Keratinocyte (primary cell): ENCODE data around the gene SH2D3C. TPM values are rescaled to one million over a fixed set of nuclear protein-coding genes. Genes with fewer than 3 reads are reported as not detected.

Experiments used
- DNase-seq: peaks from one replicate; pipeline ENCODE4 v3.0.0-alpha.2; 2011; ENCODE audit warnings: low read depth, missing footprints, low spot score
- FAIRE-seq: peaks from 2 replicates; lab custom pipeline; 2011; peaks lifted over from hg19 to GRCh38; lab: Jason Lieb, UNC
- H2AFZ ChIP-seq: 2 replicates; pipeline ENCODE4 v1.6.0; 2012; ENCODE audit warnings: low read length, control low read depth, inconsistent platforms; ENCODE audit not compliant: control insufficient read depth
- H3K27ac ChIP-seq: 2 replicates; pipeline ENCODE4 v1.5.1; 2011; ENCODE audit warnings: low read length; ENCODE audit not compliant: control insufficient read depth, insufficient read depth
- H3K27me3 ChIP-seq: 3 replicates; pipeline ENCODE4 v1.6.0; 2011; ENCODE audit warnings: low read length; ENCODE audit not compliant: control insufficient read depth, insufficient read depth; ENCODE audit errors: extremely low read depth
- H3K36me3 ChIP-seq, 2 experiments: 2 replicates in 1 of 2; 3 replicates in 1 of 2; pipeline ENCODE4 v1.5.1; 2011; ENCODE audit warnings: low read length in 2 of 2, mild to moderate bottlenecking in 1 of 2; ENCODE audit not compliant: control insufficient read depth in 2 of 2, insufficient read depth in 2 of 2; ENCODE audit errors: extremely low read depth in 1 of 2
- H3K4me1 ChIP-seq: 3 replicates; pipeline ENCODE4 v1.5.1; 2011; ENCODE audit warnings: low read length; ENCODE audit not compliant: control insufficient read depth, insufficient read depth; ENCODE audit errors: extremely low read depth
- H3K4me2 ChIP-seq: 3 replicates; pipeline ENCODE4 v1.6.0; 2011; ENCODE audit warnings: low read depth, low read length; ENCODE audit not compliant: control insufficient read depth, insufficient read depth; ENCODE audit errors: extremely low read depth
- H3K4me3 ChIP-seq, 3 experiments: fragments of 200-600 bp in 1 of 3; sonication (generic) in 1 of 3; 2 replicates in 2 of 3; 3 replicates in 1 of 3; pipeline ENCODE4 v1.5.1; 2011 to 2016; ENCODE audit warnings: low read length in 3 of 3, mild to moderate bottlenecking in 3 of 3, control low read depth in 2 of 3, inconsistent platforms in 1 of 3, low read depth in 1 of 3, mixed read lengths in 1 of 3, mixed run types in 1 of 3, moderate library complexity in 1 of 3; ENCODE audit not compliant: control insufficient read depth in 2 of 3, insufficient read depth in 2 of 3; ENCODE audit errors: extremely low read depth in 1 of 3
- H3K79me2 ChIP-seq: 2 replicates; pipeline ENCODE4 v1.6.0; 2012; ENCODE audit warnings: low read length; ENCODE audit not compliant: control insufficient read depth, insufficient read depth
- H3K9ac ChIP-seq: 3 replicates; pipeline ENCODE4 v1.6.0; 2011; ENCODE audit warnings: low read length; ENCODE audit not compliant: control insufficient read depth, insufficient read depth; ENCODE audit errors: extremely low read depth
- H3K9me1 ChIP-seq: 3 replicates; pipeline ENCODE4 v1.6.0; 2011; ENCODE audit warnings: low read length; ENCODE audit not compliant: control insufficient read depth, insufficient read depth; ENCODE audit errors: extremely low read depth
- H3K9me3 ChIP-seq: 2 replicates; pipeline ENCODE4 v1.5.1; 2012; ENCODE audit warnings: low read depth, low read length; ENCODE audit not compliant: control insufficient read depth
- H4K20me1 ChIP-seq: 3 replicates; pipeline ENCODE4 v1.6.0; 2011; ENCODE audit warnings: low read length; ENCODE audit not compliant: control insufficient read depth, insufficient read depth; ENCODE audit errors: extremely low read depth
- EZH2 ChIP-seq: IDR thresholded peaks from one replicate; pipeline ENCODE4 v1.6.1; 2012; ENCODE audit warnings: inconsistent platforms, mild to moderate bottlenecking, low read length, moderate library complexity
- dilution Hi-C: fragments of 300-500 bp; cut with MboI; formaldehyde crosslinking; loops from one replicate; pipeline ENCODE4 v1.7.0; 2020; ENCODE audit warnings: low sequenced_read_pairs; ENCODE audit not compliant: extremely low pct_ligation_motif_present
- polyA plus RNA-seq, 5 experiments: library from polyadenylated mRNA; depleted of rRNA in 3 of 5; stranded (reverse) in 3 of 5; stranded (forward) in 1 of 5; unstranded in 1 of 5; fragments of >200 nt; gene quantifications; 1 replicate in 1 of 5; 2 replicates in 3 of 5; 3 replicates in 1 of 5; pipeline versions ENCODE4 v1.2.1 to v1.2.3, GENCODE V29; 2011 to 2012; ENCODE audit warnings: missing spikeins in 2 of 5, low read depth in 1 of 5, low replicate concordance in 1 of 5
- TF ChIP-seq, protein P1 (sequence below), 3 experiments: IDR thresholded peaks in 1 of 3; conservative IDR thresholded peaks in 1 of 3; optimal IDR thresholded peaks in 1 of 3; 2 replicates in 2 of 3; 3 replicates in 1 of 3; pipeline versions ENCODE3 to v1.5.1; 2011; ENCODE audit warnings: low read length in 3 of 3, mild to moderate bottlenecking in 3 of 3, moderate library complexity in 2 of 3, control low read depth in 1 of 3, inconsistent platforms in 1 of 3; ENCODE audit not compliant: insufficient read depth in 2 of 3; ENCODE audit errors: extremely low read depth in 1 of 3

The SH2D3C gene
- polyA plus RNA-seq, 1 donor (not counting 4 experiments of a cell fraction or from before 2014, with no cell fraction given) = 0.12 TPM

GRCh38 chr9:127734747-127735529 is 43.5 kb downstream of the SH2D3C start, which contains the start of gene TOR2A:
Gene TOR2A (minus strand): TSS chr9:127735294. CDS start chr9:127735270, 24 bp downstream.
- FAIRE-seq (peak; percentile 56), DNase-seq (peak; percentile 83)
- Histone ChIP-seq H3K36me3 (peaks cover 0 to 3% of the 10 kb centered on the region in 2 experiments), H3K9me1 (no peaks in the 10 kb centered on the region), H4K20me1 (no peaks in the 10 kb centered on the region), H3K27ac (peak within 1 kb of the TSS; percentile 25), H3K9me3 (no peaks in the 10 kb centered on the region), H3K4me2 (peak within 1 kb of the TSS; percentile 78), H3K4me3 (peak within 1 kb of the TSS; percentile 64 to 87 (median 73)), H2AFZ (peak within 1 kb of the TSS; percentile 85), H3K79me2 (no peaks in the 10 kb centered on the region), H3K9ac (peak within 1 kb of the TSS; percentile 78), H3K4me1 (peaks cover 13% of the 10 kb centered on the region), H3K27me3 (no peaks in the 10 kb centered on the region)
- dilution Hi-C loops = no loop called here
- no peak for TF ChIP-seq EZH2
- TF ChIP-seq, protein P1, sequence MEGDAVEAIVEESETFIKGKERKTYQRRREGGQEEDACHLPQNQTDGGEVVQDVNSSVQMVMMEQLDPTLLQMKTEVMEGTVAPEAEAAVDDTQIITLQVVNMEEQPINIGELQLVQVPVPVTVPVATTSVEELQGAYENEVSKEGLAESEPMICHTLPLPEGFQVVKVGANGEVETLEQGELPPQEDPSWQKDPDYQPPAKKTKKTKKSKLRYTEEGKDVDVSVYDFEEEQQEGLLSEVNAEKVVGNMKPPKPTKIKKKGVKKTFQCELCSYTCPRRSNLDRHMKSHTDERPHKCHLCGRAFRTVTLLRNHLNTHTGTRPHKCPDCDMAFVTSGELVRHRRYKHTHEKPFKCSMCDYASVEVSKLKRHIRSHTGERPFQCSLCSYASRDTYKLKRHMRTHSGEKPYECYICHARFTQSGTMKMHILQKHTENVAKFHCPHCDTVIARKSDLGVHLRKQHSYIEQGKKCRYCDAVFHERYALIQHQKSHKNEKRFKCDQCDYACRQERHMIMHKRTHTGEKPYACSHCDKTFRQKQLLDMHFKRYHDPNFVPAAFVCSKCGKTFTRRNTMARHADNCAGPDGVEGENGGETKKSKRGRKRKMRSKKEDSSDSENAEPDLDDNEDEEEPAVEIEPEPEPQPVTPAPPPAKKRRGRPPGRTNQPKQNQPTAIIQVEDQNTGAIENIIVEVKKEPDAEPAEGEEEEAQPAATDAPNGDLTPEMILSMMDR (optimal IDR thresholded peaks at IDR 0.05 in 1 of 3, IDR thresholded peaks at IDR 0.05 in 1 of 3, conservative IDR thresholded peaks at IDR 0.05 in 1 of 3; ENCODE audit: extremely low read depth in 1 of 3, insufficient read depth in 2 of 3, low read length in 3 of 3) = peak; percentile 94 to 97 (median 96)

- no peaks in the 10 kb centered on the region for H3K9me3 ChIP-seq
- H3K4me2 ChIP-seq = peak overlapping the region; percentile 78
- dilution Hi-C loops = no loop called here
- H3K4me1 ChIP-seq = peaks cover 10% of the 10 kb centered on the region
- no peaks in the 10 kb centered on the region for H3K27me3 ChIP-seq
- DNase-seq (no peak), FAIRE-seq (peak; percentile 64)
- H3K9ac ChIP-seq = peak overlapping the region; percentile 78
- H3K9me1 ChIP-seq = no peaks in the 10 kb centered on the region
- peak overlapping the region; percentile 25 for H3K27ac ChIP-seq
- H3K79me2 ChIP-seq = no peaks in the 10 kb centered on the region
- no peak overlapping the region for H2AFZ ChIP-seq
- TF ChIP-seq EZH2 = no peak
- TF ChIP-seq, protein P1 (optimal IDR thresholded peaks at IDR 0.05 in 1 of 3, IDR thresholded peaks at IDR 0.05 in 1 of 3, conservative IDR thresholded peaks at IDR 0.05 in 1 of 3; ENCODE audit: extremely low read depth in 1 of 3, insufficient read depth in 2 of 3, low read length in 3 of 3) = no peak
- no peaks in the 10 kb centered on the region for H4K20me1 ChIP-seq
- H3K36me3 ChIP-seq = peaks cover 0 to 3% of the 10 kb centered on the region in 2 experiments
- H3K4me3 ChIP-seq = peak overlapping the region; percentile 64 to 87 (median 73)
These were observed 44.2 kb downstream of the SH2D3C start for GRCh38 chr9:127734247-127734746.
